Measurements from ENCODE around the gene ANGPTL2. TPM values are rescaled to one million over a fixed set of nuclear protein-coding genes. Genes with fewer than 3 reads are reported as not detected.

The ANGPTL2 gene
- total and polyA plus RNA-seq, 9 of the 15 experiments (the other 6 are each of a cell fraction or from before 2014, with no cell fraction given): not detected

DNA sequence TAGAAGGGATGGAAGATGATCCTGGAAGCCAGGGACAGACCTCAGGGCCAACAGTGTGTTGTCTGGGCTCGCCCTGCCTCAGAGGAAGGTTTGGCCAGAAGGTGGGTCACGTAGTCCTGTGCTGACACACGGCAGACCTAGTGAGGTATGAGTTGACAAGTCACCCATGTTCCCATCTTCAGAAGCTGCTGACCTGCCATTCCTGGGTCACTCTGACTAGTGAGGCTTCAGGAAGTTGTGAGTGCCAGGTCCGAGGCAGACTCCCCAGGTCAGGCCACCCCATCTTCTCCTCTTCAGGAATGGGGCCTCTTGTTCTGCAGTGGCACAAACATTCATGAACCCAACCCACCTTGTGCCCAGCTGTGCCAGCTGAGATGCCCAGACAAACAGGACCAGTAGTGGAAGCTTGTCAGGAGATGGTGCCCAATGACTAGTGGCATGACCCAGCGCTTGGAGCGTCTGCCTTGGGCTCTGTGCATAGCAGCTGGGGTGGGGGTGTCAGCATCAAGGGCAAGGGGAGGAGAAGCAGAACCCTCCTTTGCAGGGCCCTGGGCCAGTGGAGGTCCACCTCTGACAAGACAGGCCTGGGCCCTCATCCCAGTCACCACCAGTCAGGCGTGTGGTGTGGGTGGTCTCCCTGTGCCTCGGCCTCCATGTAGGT is 16.8 kb upstream of the ANGPTL2 start (continued):
- TF ChIP-seq, protein P1, sequence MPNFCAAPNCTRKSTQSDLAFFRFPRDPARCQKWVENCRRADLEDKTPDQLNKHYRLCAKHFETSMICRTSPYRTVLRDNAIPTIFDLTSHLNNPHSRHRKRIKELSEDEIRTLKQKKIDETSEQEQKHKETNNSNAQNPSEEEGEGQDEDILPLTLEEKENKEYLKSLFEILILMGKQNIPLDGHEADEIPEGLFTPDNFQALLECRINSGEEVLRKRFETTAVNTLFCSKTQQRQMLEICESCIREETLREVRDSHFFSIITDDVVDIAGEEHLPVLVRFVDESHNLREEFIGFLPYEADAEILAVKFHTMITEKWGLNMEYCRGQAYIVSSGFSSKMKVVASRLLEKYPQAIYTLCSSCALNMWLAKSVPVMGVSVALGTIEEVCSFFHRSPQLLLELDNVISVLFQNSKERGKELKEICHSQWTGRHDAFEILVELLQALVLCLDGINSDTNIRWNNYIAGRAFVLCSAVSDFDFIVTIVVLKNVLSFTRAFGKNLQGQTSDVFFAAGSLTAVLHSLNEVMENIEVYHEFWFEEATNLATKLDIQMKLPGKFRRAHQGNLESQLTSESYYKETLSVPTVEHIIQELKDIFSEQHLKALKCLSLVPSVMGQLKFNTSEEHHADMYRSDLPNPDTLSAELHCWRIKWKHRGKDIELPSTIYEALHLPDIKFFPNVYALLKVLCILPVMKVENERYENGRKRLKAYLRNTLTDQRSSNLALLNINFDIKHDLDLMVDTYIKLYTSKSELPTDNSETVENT (CRISPR knock-in tag; IDR thresholded peaks at IDR 0.05): no peak
- TF ChIP-seq HNRNPH1 (optimal IDR thresholded peaks at IDR 0.05; ENCODE audit: low read depth, low read length) (no peak), DDX20 (tag; IDR thresholded peaks at IDR 0.05; ENCODE audit: low read depth) (no peak), NR2F6 (CRISPR knock-in tag; IDR thresholded peaks at IDR 0.05) (no peak)
- TF ChIP-seq, protein P2, sequence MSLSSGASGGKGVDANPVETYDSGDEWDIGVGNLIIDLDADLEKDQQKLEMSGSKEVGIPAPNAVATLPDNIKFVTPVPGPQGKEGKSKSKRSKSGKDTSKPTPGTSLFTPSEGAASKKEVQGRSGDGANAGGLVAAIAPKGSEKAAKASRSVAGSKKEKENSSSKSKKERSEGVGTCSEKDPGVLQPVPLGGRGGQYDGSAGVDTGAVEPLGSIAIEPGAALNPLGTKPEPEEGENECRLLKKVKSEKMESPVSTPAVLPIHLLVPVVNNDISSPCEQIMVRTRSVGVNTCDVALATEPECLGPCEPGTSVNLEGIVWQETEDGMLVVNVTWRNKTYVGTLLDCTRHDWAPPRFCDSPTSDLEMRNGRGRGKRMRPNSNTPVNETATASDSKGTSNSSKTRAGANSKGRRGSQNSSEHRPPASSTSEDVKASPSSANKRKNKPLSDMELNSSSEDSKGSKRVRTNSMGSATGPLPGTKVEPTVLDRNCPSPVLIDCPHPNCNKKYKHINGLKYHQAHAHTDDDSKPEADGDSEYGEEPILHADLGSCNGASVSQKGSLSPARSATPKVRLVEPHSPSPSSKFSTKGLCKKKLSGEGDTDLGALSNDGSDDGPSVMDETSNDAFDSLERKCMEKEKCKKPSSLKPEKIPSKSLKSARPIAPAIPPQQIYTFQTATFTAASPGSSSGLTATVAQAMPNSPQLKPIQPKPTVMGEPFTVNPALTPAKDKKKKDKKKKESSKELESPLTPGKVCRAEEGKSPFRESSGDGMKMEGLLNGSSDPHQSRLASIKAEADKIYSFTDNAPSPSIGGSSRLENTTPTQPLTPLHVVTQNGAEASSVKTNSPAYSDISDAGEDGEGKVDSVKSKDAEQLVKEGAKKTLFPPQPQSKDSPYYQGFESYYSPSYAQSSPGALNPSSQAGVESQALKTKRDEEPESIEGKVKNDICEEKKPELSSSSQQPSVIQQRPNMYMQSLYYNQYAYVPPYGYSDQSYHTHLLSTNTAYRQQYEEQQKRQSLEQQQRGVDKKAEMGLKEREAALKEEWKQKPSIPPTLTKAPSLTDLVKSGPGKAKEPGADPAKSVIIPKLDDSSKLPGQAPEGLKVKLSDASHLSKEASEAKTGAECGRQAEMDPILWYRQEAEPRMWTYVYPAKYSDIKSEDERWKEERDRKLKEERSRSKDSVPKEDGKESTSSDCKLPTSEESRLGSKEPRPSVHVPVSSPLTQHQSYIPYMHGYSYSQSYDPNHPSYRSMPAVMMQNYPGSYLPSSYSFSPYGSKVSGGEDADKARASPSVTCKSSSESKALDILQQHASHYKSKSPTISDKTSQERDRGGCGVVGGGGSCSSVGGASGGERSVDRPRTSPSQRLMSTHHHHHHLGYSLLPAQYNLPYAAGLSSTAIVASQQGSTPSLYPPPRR (CRISPR knock-in tag; IDR thresholded peaks at IDR 0.05; ENCODE audit: borderline replicate concordance): no peak
- TF ChIP-seq, protein P3, sequence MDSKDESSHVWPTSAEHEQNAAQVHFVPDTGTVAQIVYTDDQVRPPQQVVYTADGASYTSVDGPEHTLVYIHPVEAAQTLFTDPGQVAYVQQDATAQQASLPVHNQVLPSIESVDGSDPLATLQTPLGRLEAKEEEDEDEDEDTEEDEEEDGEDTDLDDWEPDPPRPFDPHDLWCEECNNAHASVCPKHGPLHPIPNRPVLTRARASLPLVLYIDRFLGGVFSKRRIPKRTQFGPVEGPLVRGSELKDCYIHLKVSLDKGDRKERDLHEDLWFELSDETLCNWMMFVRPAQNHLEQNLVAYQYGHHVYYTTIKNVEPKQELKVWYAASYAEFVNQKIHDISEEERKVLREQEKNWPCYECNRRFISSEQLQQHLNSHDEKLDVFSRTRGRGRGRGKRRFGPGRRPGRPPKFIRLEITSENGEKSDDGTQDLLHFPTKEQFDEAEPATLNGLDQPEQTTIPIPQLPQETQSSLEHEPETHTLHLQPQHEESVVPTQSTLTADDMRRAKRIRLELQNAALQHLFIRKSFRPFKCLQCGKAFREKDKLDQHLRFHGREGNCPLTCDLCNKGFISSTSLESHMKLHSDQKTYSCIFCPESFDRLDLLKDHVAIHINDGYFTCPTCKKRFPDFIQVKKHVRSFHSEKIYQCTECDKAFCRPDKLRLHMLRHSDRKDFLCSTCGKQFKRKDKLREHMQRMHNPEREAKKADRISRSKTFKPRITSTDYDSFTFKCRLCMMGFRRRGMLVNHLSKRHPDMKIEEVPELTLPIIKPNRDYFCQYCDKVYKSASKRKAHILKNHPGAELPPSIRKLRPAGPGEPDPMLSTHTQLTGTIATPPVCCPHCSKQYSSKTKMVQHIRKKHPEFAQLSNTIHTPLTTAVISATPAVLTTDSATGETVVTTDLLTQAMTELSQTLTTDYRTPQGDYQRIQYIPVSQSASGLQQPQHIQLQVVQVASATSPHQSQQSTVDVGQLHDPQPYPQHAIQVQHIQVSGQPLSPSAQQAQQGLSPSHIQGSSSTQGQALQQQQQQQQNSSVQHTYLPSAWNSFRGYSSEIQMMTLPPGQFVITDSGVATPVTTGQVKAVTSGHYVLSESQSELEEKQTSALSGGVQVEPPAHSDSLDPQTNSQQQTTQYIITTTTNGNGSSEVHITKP (IDR thresholded peaks at IDR 0.05; ENCODE audit: partially characterized antibody): no peak

All from K562 (cell line).